Hepatocyte (in vitro differentiated cells): ENCODE measurements around the gene RBM18. TPM values are rescaled to one million over a fixed set of nuclear protein-coding genes. Genes with fewer than 3 reads are reported as not detected.

Experiments
- DNase-seq: peaks from one replicate; pipeline ENCODE4 v3.0.0-alpha.2; 2016; ENCODE audit warnings: low spot score
- H2AFZ ChIP-seq: fragments of 200-600 bp; sonication (generic); 2 replicates; pipeline ENCODE4 v1.6.0; 2016; ENCODE audit warnings: antibody characterized with exemption, mild to moderate bottlenecking
- H3K27ac ChIP-seq: fragments of 200-600 bp; sonication (generic); 2 replicates; pipeline ENCODE4 v1.5.1; 2016; ENCODE audit warnings: mild to moderate bottlenecking
- H3K27me3 ChIP-seq: fragments of 200-600 bp; sonication (generic); 2 replicates; pipeline ENCODE4 v1.6.1; 2016
- H3K36me3 ChIP-seq: fragments of 200-600 bp; sonication (generic); replicated peaks from 2 replicates; pipeline ENCODE4 v1.5.1; 2016; ENCODE audit warnings: low read depth; ENCODE audit not compliant: insufficient read depth
- H3K4me1 ChIP-seq: fragments of 200-600 bp; sonication (generic); 2 replicates; pipeline ENCODE4 v1.5.1; 2016; ENCODE audit warnings: mild to moderate bottlenecking, moderate library complexity; ENCODE audit not compliant: insufficient read depth
- H3K4me2 ChIP-seq: fragments of 200-600 bp; sonication (generic); 2 replicates; pipeline ENCODE4 v1.6.0; 2016
- H3K4me3 ChIP-seq: fragments of 200-600 bp; sonication (generic); 2 replicates; pipeline ENCODE4 v1.5.1; 2016; ENCODE audit warnings: mild to moderate bottlenecking
- H3K79me2 ChIP-seq: fragments of 200-600 bp; sonication (generic); 2 replicates; pipeline ENCODE4 v1.6.0; 2017; ENCODE audit warnings: mild to moderate bottlenecking
- H3K9me2 ChIP-seq: fragments of 200-600 bp; sonication (generic); replicated peaks from 2 replicates; pipeline ENCODE4 v1.6.0; 2017; ENCODE audit warnings: mild to moderate bottlenecking; ENCODE audit not compliant: insufficient read depth
- H3K9me3 ChIP-seq: fragments of 200-600 bp; sonication (generic); 2 replicates; pipeline ENCODE4 v1.5.1; 2016; ENCODE audit warnings: low read depth, mild to moderate bottlenecking
- H4K20me1 ChIP-seq: fragments of 200-600 bp; sonication (generic); 2 replicates; pipeline ENCODE4 v1.6.0; 2016; ENCODE audit warnings: mild to moderate bottlenecking; ENCODE audit not compliant: insufficient read depth, poor library complexity, severe bottlenecking
- EZH2 ChIP-seq: fragments of 200-600 bp; sonication (generic); IDR thresholded peaks from 2 replicates; pipeline ENCODE4 v1.6.1; 2016; ENCODE audit warnings: antibody characterized with exemption, mild to moderate bottlenecking, borderline replicate concordance
- EZH2phosphoT487 ChIP-seq: fragments of 200-600 bp; sonication (generic); IDR thresholded peaks from one replicate; pipeline ENCODE4 v1.6.1; 2018; ENCODE audit warnings: antibody characterized with exemption, mild to moderate bottlenecking, low read depth, moderate library complexity; ENCODE audit not compliant: unreplicated experiment, severe bottlenecking
- WGBS: methylation state at CpG from one replicate; pipeline ENCODE4 v1.1.6; 2016; ENCODE audit warnings: low lambda C conversion rate; ENCODE audit errors: missing lambda C conversion rate; 5-methylcytosine and 5-hydroxymethylcytosine counted together
- polyA plus RNA-seq: library from polyadenylated mRNA; unstranded; fragments of >200 nt; fragmentation: Nextera tagmentation; extraction: Ambion mirVana; gene quantifications from 2 replicates; pipeline ENCODE4 v1.2.1, GENCODE V29; 2016
- total RNA-seq: library from RNA; depleted of rRNA; stranded (reverse); fragments of >200 nt; gene quantifications from 2 replicates; pipeline ENCODE4 v1.2.3, GENCODE V29; 2014
- TF ChIP-seq, protein P1 (sequence below): fragments of 200-600 bp; sonication (generic); IDR thresholded peaks from 2 replicates; pipeline ENCODE4 v1.5.1; 2016; ENCODE audit warnings: antibody characterized with exemption, mild to moderate bottlenecking; ENCODE audit not compliant: poor library complexity

Gene RBM18
- total and polyA plus RNA-seq, 2 experiments from 2014 or later: 15.9 to 22.0 TPM

GRCh38 chr9:122193651-122194050, 71.0 kb downstream of the RBM18 start:
- 77% methylated on average over 6 of the region's 6 CpGs for WGBS
- Histone ChIP-seq H3K36me3 (no peaks in the 10 kb centered on the region), H3K79me2 (no peaks in the 10 kb centered on the region), H3K9me3 (no peaks in the 10 kb centered on the region), H3K27me3 (no peaks in the 10 kb centered on the region), H3K27ac (no peak overlapping the region), H3K4me2 (no peak overlapping the region), H3K9me2 (no peaks in the 10 kb centered on the region), H2AFZ (no peak overlapping the region), H4K20me1 (no peaks in the 10 kb centered on the region), H3K4me1 (no peaks in the 10 kb centered on the region), H3K4me3 (no peak overlapping the region)
- DNase-seq: no peak
- TF ChIP-seq, protein P1, sequence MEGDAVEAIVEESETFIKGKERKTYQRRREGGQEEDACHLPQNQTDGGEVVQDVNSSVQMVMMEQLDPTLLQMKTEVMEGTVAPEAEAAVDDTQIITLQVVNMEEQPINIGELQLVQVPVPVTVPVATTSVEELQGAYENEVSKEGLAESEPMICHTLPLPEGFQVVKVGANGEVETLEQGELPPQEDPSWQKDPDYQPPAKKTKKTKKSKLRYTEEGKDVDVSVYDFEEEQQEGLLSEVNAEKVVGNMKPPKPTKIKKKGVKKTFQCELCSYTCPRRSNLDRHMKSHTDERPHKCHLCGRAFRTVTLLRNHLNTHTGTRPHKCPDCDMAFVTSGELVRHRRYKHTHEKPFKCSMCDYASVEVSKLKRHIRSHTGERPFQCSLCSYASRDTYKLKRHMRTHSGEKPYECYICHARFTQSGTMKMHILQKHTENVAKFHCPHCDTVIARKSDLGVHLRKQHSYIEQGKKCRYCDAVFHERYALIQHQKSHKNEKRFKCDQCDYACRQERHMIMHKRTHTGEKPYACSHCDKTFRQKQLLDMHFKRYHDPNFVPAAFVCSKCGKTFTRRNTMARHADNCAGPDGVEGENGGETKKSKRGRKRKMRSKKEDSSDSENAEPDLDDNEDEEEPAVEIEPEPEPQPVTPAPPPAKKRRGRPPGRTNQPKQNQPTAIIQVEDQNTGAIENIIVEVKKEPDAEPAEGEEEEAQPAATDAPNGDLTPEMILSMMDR: no peak
- TF ChIP-seq EZH2phosphoT487: no peak
- TF ChIP-seq EZH2: no peak

DNA sequence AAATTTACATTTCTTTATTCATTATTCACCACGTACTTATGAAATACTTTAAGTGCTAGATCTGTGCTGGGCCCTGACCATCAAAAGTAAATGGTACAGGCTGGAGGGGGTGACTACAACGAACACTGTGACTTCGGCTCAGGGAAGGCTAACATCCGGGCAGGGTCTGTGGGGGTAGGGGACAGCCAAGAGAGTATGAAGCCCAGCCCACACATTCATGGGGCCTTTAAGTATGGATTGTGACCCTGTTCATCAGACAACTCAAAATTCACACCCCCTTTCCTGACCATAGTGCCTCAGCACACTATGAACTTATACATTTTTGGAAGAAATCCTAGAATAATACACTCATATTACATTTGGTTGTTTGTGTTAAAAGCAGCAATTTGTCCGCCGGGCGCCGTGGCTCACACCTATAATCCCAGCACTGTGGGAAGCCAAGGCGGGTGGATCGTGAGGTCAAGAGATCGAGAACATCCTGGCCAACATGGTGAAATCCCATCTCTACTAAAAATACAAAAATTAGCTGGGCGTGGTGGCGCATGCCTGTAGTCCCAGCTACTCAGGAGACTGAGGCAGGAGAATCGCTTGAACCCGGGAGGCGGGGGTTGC, 71.6 kb downstream of the RBM18 start:
- Histone ChIP-seq H3K4me1 (no peaks in the 10 kb centered on the region), H3K9me2 (no peaks in the 10 kb centered on the region), H3K27ac (no peak overlapping the region), H4K20me1 (no peaks in the 10 kb centered on the region), H3K4me3 (no peak overlapping the region), H3K9me3 (no peaks in the 10 kb centered on the region), H3K27me3 (no peaks in the 10 kb centered on the region), H2AFZ (no peak overlapping the region), H3K79me2 (no peaks in the 10 kb centered on the region), H3K36me3 (no peaks in the 10 kb centered on the region), H3K4me2 (no peak overlapping the region)
- TF ChIP-seq, protein P1: no peak
- TF ChIP-seq EZH2: no peak
- no peak for TF ChIP-seq EZH2phosphoT487
- DNase-seq: no peak
- 78% methylated on average over 16 of the region's 16 CpGs for WGBS

DNA sequence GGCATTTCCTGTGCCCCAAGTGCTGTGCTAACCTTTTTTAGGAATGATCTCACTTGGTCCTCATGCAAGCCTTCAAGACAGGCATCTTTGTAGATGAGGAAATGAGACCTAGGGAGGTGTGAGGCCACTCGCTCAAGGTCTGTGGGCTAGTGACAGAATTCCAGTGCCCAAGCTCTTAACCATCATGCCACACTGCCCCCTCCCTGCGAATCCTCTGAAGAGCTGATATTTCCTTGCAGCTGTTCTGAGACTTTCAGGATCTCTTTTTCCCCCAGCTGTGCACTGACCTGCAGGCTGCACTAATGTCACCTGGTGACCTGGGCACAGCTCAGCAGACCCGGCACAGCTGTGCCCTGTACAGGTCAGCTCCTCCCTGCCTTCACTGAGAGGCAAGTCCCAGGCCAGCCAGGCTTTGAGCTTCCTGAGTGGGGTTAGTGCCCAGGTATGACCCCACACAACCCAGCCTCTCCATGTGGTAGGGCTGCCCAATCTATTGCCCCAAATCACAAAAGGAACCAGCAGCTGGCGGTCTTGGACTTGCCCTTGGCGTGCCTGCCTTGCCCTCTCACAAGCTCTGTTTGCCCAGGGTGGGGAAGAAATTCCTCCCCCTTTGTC, 72.3 kb downstream of the RBM18 start:
- TF ChIP-seq, protein P1: no peak
- TF ChIP-seq EZH2phosphoT487 (no peak), EZH2 (no peak)
- H3K27ac ChIP-seq: no peak overlapping the region
- DNase-seq: no peak
- H3K9me3 ChIP-seq: no peaks in the 10 kb centered on the region
- no peak overlapping the region for H3K4me3 ChIP-seq
- no peaks in the 10 kb centered on the region for H3K79me2 ChIP-seq
- H2AFZ ChIP-seq: no peak overlapping the region
- no peaks in the 10 kb centered on the region for H3K4me1 ChIP-seq
- H3K4me2 ChIP-seq: no peak overlapping the region
- H3K27me3 ChIP-seq: no peaks in the 10 kb centered on the region
- no peaks in the 10 kb centered on the region for H4K20me1 ChIP-seq
- no peaks in the 10 kb centered on the region for H3K36me3 ChIP-seq
- 87% methylated on average over 5 of the region's 5 CpGs for WGBS
- H3K9me2 ChIP-seq: no peaks in the 10 kb centered on the region
